ENCODE measurements around the gene MILR1.

MILR1 gene

GRCh38 chr17:64496786-64497564 lies 48.1 kb downstream of the MILR1 start, which contains the start of gene POLG2 (continued):
- TF ChIP-seq PRDM6 (tag by site-specific recombination; IDR thresholded peaks at IDR 0.05) = peak; percentile 70
- TF ChIP-seq MEIS1 (CRISPR knock-in tag; IDR thresholded peaks at IDR 0.05; ENCODE audit: borderline replicate concordance) = no peak
- TF ChIP-seq ZNF549 (tag by site-specific recombination; IDR thresholded peaks at IDR 0.05) = no peak
- TF ChIP-seq ZSCAN4 (tag by site-specific recombination; IDR thresholded peaks at IDR 0.05) = no peak
- TF ChIP-seq ZNF214 (tag by site-specific recombination; IDR thresholded peaks at IDR 0.05; ENCODE audit: borderline replicate concordance) = no peak
- TF ChIP-seq ZNF510 (tag by site-specific recombination; IDR thresholded peaks at IDR 0.05; ENCODE audit: insufficient replicate concordance) = no peak
- peak; percentile 45; the same call in 1 of the 2 replicates for TF ChIP-seq SP7 (tag by site-specific recombination; IDR thresholded peaks at IDR 0.05)
- TF ChIP-seq ZNF768 (tag by site-specific recombination; IDR thresholded peaks at IDR 0.05) = no peak
- TF ChIP-seq ZNF654 (tag by site-specific recombination; IDR thresholded peaks at IDR 0.05; ENCODE audit: low read depth) = peak; percentile 49
- peak; percentile 62; the same call in 1 of the 2 replicates for TF ChIP-seq TRIM28 (IDR thresholded peaks at IDR 0.05; ENCODE audit: borderline replicate concordance, low read length)
- TF ChIP-seq ZNF624 (tag by site-specific recombination; IDR thresholded peaks at IDR 0.05) = no peak
- no peak for TF ChIP-seq AEBP2 (tag by site-specific recombination; IDR thresholded peaks at IDR 0.05; ENCODE audit: borderline replicate concordance)
- no peak for TF ChIP-seq ZNF324 (tag by site-specific recombination; IDR thresholded peaks at IDR 0.05)
- TF ChIP-seq ZNF121 (tag by site-specific recombination; IDR thresholded peaks at IDR 0.05) = no peak
- no peak for TF ChIP-seq ZNF670 (tag by site-specific recombination; IDR thresholded peaks at IDR 0.05; ENCODE audit: low read depth)
- peak; percentile 78; the same call in 1 of the 2 replicates for TF ChIP-seq YY1 (tag by site-specific recombination; IDR thresholded peaks at IDR 0.05)
- TF ChIP-seq ZNF558 (tag by site-specific recombination; IDR thresholded peaks at IDR 0.05) = no peak
- no peak for TF ChIP-seq SCRT1 (tag by site-specific recombination; IDR thresholded peaks at IDR 0.05; ENCODE audit: borderline replicate concordance)
- TF ChIP-seq ZNF350 (tag by site-specific recombination; IDR thresholded peaks at IDR 0.05) = no peak
- TF ChIP-seq ZNF658 (tag by site-specific recombination; IDR thresholded peaks at IDR 0.05) = no peak
- TF ChIP-seq ZNF555 (tag by site-specific recombination; conservative IDR thresholded peaks at IDR 0.05) = no peak
- TF ChIP-seq, protein P1, sequence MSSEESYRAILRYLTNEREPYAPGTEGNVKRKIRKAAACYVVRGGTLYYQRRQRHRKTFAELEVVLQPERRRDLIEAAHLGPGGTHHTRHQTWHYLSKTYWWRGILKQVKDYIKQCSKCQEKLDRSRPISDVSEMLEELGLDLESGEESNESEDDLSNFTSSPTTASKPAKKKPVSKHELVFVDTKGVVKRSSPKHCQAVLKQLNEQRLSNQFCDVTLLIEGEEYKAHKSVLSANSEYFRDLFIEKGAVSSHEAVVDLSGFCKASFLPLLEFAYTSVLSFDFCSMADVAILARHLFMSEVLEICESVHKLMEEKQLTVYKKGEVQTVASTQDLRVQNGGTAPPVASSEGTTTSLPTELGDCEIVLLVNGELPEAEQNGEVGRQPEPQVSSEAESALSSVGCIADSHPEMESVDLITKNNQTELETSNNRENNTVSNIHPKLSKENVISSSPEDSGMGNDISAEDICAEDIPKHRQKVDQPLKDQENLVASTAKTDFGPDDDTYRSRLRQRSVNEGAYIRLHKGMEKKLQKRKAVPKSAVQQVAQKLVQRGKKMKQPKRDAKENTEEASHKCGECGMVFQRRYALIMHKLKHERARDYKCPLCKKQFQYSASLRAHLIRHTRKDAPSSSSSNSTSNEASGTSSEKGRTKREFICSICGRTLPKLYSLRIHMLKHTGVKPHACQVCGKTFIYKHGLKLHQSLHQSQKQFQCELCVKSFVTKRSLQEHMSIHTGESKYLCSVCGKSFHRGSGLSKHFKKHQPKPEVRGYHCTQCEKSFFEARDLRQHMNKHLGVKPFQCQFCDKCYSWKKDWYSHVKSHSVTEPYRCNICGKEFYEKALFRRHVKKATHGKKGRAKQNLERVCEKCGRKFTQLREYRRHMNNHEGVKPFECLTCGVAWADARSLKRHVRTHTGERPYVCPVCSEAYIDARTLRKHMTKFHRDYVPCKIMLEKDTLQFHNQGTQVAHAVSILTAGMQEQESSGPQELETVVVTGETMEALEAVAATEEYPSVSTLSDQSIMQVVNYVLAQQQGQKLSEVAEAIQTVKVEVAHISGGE (tag by site-specific recombination; conservative IDR thresholded peaks at IDR 0.05; ENCODE audit: low read depth) = peak; percentile 94
- TF ChIP-seq, protein P2, sequence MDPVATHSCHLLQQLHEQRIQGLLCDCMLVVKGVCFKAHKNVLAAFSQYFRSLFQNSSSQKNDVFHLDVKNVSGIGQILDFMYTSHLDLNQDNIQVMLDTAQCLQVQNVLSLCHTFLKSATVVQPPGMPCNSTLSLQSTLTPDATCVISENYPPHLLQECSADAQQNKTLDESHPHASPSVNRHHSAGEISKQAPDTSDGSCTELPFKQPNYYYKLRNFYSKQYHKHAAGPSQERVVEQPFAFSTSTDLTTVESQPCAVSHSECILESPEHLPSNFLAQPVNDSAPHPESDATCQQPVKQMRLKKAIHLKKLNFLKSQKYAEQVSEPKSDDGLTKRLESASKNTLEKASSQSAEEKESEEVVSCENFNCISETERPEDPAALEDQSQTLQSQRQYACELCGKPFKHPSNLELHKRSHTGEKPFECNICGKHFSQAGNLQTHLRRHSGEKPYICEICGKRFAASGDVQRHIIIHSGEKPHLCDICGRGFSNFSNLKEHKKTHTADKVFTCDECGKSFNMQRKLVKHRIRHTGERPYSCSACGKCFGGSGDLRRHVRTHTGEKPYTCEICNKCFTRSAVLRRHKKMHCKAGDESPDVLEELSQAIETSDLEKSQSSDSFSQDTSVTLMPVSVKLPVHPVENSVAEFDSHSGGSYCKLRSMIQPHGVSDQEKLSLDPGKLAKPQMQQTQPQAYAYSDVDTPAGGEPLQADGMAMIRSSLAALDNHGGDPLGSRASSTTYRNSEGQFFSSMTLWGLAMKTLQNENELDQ (tag by site-specific recombination; IDR thresholded peaks at IDR 0.05; ENCODE audit: low read depth) = no peak
- no peak for TF ChIP-seq ZNF513 (tag by site-specific recombination; IDR thresholded peaks at IDR 0.05)
- TF ChIP-seq ZNF76 (tag by site-specific recombination; IDR thresholded peaks at IDR 0.05; ENCODE audit: borderline replicate concordance, low read depth) = peak; percentile 85; the same call in 1 of the 2 replicates
- TF ChIP-seq REPIN1 (tag by site-specific recombination; IDR thresholded peaks at IDR 0.05; ENCODE audit: low read depth) = no peak
- TF ChIP-seq ZNF623 (tag by site-specific recombination; IDR thresholded peaks at IDR 0.05) = no peak
- TF ChIP-seq ZNF157 (tag by site-specific recombination; IDR thresholded peaks at IDR 0.05) = no peak
